Memory B cell (primary cell): ENCODE data around the gene CHCHD3.
A peak's percentile ranks its signal among the peaks of the same experiment; 100 is the strongest.

Source experiments
- ATAC-seq: fragments of 150-1000 bp; cut with Tn5 transposase; 2 replicates; pipeline ENCODE4 v1.10.0; 2021; ENCODE audit warnings: low read depth, mild to moderate bottlenecking, moderate library complexity
- DNase-seq, 2 donors: peaks; one replicate each; pipeline ENCODE4 v3.0.0; 2022; ENCODE audit warnings: low spot score in 2 of 2
- H3K27ac Mint-ChIP-seq: one replicate; pipeline ENCODE4 v1.8.0; 2022; ENCODE audit warnings: mild to moderate bottlenecking, moderate library complexity, mixed read lengths
- H3K27me3 Mint-ChIP-seq: one replicate; pipeline ENCODE4 v1.8.0; 2022; ENCODE audit warnings: mixed read lengths
- H3K36me3 Mint-ChIP-seq: one replicate; pipeline ENCODE4 v1.8.0; 2022; ENCODE audit warnings: mild to moderate bottlenecking, mixed read lengths
- H3K4me1 Mint-ChIP-seq: one replicate; pipeline ENCODE4 v1.8.0; 2022; ENCODE audit warnings: mixed read lengths
- H3K4me3 Mint-ChIP-seq: one replicate; pipeline ENCODE4 v1.8.0; 2022; ENCODE audit warnings: mild to moderate bottlenecking, moderate library complexity, mixed read lengths
- H3K9me3 Mint-ChIP-seq: one replicate; pipeline ENCODE4 v1.8.0; 2022; ENCODE audit warnings: mixed read lengths

The CHCHD3 gene

GRCh38 chr7:133102276-133103060, 20.6 kb upstream of the CHCHD3 start:
- peaks cover 4% of the 10 kb centered on the region for H3K27me3 Mint-ChIP-seq
- no peaks in the 10 kb centered on the region for H3K9me3 Mint-ChIP-seq
- no peak overlapping the region for H3K27ac Mint-ChIP-seq
- H3K36me3 Mint-ChIP-seq: peaks cover 1% of the 10 kb centered on the region
- no peaks in the 10 kb centered on the region for H3K4me1 Mint-ChIP-seq
- ATAC-seq: no peak
- no peak overlapping the region for H3K4me3 Mint-ChIP-seq
- no peak for DNase-seq

GRCh38 chr7:133099633-133100286, 17.9 kb upstream of the CHCHD3 start:
- no peaks in the 10 kb centered on the region for H3K9me3 Mint-ChIP-seq
- peaks cover 7% of the 10 kb centered on the region for H3K27me3 Mint-ChIP-seq
- no peak for DNase-seq
- H3K27ac Mint-ChIP-seq: no peak overlapping the region
- no peak for ATAC-seq
- H3K36me3 Mint-ChIP-seq: peaks cover 1% of the 10 kb centered on the region
- H3K4me3 Mint-ChIP-seq: no peak overlapping the region
- no peaks in the 10 kb centered on the region for H3K4me1 Mint-ChIP-seq

- Mint-ChIP-seq H3K4me1 (no peaks in the 10 kb centered on the region), H3K27me3 (peaks cover 7% of the 10 kb centered on the region), H3K9me3 (no peaks in the 10 kb centered on the region), H3K4me3 (no peak overlapping the region), H3K27ac (no peak overlapping the region), H3K36me3 (peaks cover 1% of the 10 kb centered on the region)
- ATAC-seq: no peak
- no peak for DNase-seq
Observed at GRCh38 chr7:133095119-133095671, 13.3 kb upstream of the CHCHD3 start.

GRCh38 chr7:133091943-133092464, 10.1 kb upstream of the CHCHD3 start:
- Mint-ChIP-seq H3K9me3 (no peaks in the 10 kb centered on the region), H3K4me1 (no peaks in the 10 kb centered on the region), H3K36me3 (no peaks in the 10 kb centered on the region), H3K4me3 (no peak overlapping the region), H3K27me3 (peaks cover 7% of the 10 kb centered on the region), H3K27ac (no peak overlapping the region)
- DNase-seq (no peak), ATAC-seq (no peak)

GRCh38 chr7:133082390-133082766, 488 bp upstream of the CHCHD3 start:
- DNase-seq: no peak
- no peak for ATAC-seq
- Mint-ChIP-seq H3K4me3 (peak overlapping the region; percentile 87), H3K9me3 (no peaks in the 10 kb centered on the region), H3K4me1 (peaks cover 13% of the 10 kb centered on the region), H3K27ac (peak overlapping the region; percentile 93), H3K27me3 (no peaks in the 10 kb centered on the region), H3K36me3 (peaks cover 9% of the 10 kb centered on the region)

- ATAC-seq: no peak
- DNase-seq: no peak
- H3K36me3 Mint-ChIP-seq: peaks cover 14% of the 10 kb centered on the region
- no peaks in the 10 kb centered on the region for H3K27me3 Mint-ChIP-seq
- H3K9me3 Mint-ChIP-seq: no peaks in the 10 kb centered on the region
- peak overlapping the region; percentile 93 for H3K27ac Mint-ChIP-seq
- H3K4me3 Mint-ChIP-seq: peak overlapping the region; percentile 87
- peaks cover 20% of the 10 kb centered on the region for H3K4me1 Mint-ChIP-seq
Observed at GRCh38 chr7:133081119-133081598, 731 bp downstream of the CHCHD3 start.

GRCh38 chr7:133079296-133079695, 2.6 kb downstream of the CHCHD3 start:
- H3K36me3 Mint-ChIP-seq: peaks cover 21% of the 10 kb centered on the region
- no peak for DNase-seq
- H3K4me1 Mint-ChIP-seq: peaks cover 30% of the 10 kb centered on the region
- no peaks in the 10 kb centered on the region for H3K27me3 Mint-ChIP-seq
- H3K4me3 Mint-ChIP-seq: no peak overlapping the region
- no peak overlapping the region for H3K27ac Mint-ChIP-seq
- no peaks in the 10 kb centered on the region for H3K9me3 Mint-ChIP-seq
- ATAC-seq: no peak

- H3K27me3 Mint-ChIP-seq: no peaks in the 10 kb centered on the region
- peaks cover 32% of the 10 kb centered on the region for H3K36me3 Mint-ChIP-seq
- H3K27ac Mint-ChIP-seq: no peak overlapping the region
- no peaks in the 10 kb centered on the region for H3K9me3 Mint-ChIP-seq
- ATAC-seq (no peak), DNase-seq (no peak)
- no peak overlapping the region for H3K4me3 Mint-ChIP-seq
- H3K4me1 Mint-ChIP-seq: peaks cover 42% of the 10 kb centered on the region
Observed at GRCh38 chr7:133077394-133077793, 4.5 kb downstream of the CHCHD3 start.

GRCh38 chr7:133076142-133076541, 5.7 kb downstream of the CHCHD3 start:
- no peak for ATAC-seq
- H3K27ac Mint-ChIP-seq: no peak overlapping the region
- H3K9me3 Mint-ChIP-seq: no peaks in the 10 kb centered on the region
- peaks cover 37% of the 10 kb centered on the region for H3K36me3 Mint-ChIP-seq
- no peaks in the 10 kb centered on the region for H3K27me3 Mint-ChIP-seq
- DNase-seq: no peak
- peaks cover 41% of the 10 kb centered on the region for H3K4me1 Mint-ChIP-seq
- H3K4me3 Mint-ChIP-seq: no peak overlapping the region

GRCh38 chr7:133071506-133071905, 10.4 kb downstream of the CHCHD3 start:
- peaks cover 52% of the 10 kb centered on the region for H3K36me3 Mint-ChIP-seq
- peaks cover 28% of the 10 kb centered on the region for H3K4me1 Mint-ChIP-seq
- H3K4me3 Mint-ChIP-seq: no peak overlapping the region
- H3K27me3 Mint-ChIP-seq: no peaks in the 10 kb centered on the region
- no peak for ATAC-seq
- no peaks in the 10 kb centered on the region for H3K9me3 Mint-ChIP-seq
- H3K27ac Mint-ChIP-seq: no peak overlapping the region
- no peak for DNase-seq

- no peak overlapping the region for H3K27ac Mint-ChIP-seq
- no peaks in the 10 kb centered on the region for H3K27me3 Mint-ChIP-seq
- no peak overlapping the region for H3K4me3 Mint-ChIP-seq
- no peak for ATAC-seq
- DNase-seq: no peak
- peaks cover 26% of the 10 kb centered on the region for H3K4me1 Mint-ChIP-seq
- no peaks in the 10 kb centered on the region for H3K9me3 Mint-ChIP-seq
- peaks cover 52% of the 10 kb centered on the region for H3K36me3 Mint-ChIP-seq
Observed at GRCh38 chr7:133070562-133070961, 11.3 kb downstream of the CHCHD3 start.

GRCh38 chr7:133065301-133065700, 16.6 kb downstream of the CHCHD3 start:
- no peak for DNase-seq
- H3K9me3 Mint-ChIP-seq: no peaks in the 10 kb centered on the region
- H3K4me1 Mint-ChIP-seq: peaks cover 23% of the 10 kb centered on the region
- peaks cover 46% of the 10 kb centered on the region for H3K36me3 Mint-ChIP-seq
- H3K27ac Mint-ChIP-seq: no peak overlapping the region
- H3K27me3 Mint-ChIP-seq: no peaks in the 10 kb centered on the region
- H3K4me3 Mint-ChIP-seq: no peak overlapping the region
- ATAC-seq: no peak

GRCh38 chr7:133064082-133064820, 17.6 kb downstream of the CHCHD3 start:
- Mint-ChIP-seq H3K27me3 (no peaks in the 10 kb centered on the region), H3K9me3 (no peaks in the 10 kb centered on the region), H3K4me1 (peaks cover 33% of the 10 kb centered on the region), H3K27ac (no peak overlapping the region), H3K4me3 (no peak overlapping the region), H3K36me3 (peaks cover 44% of the 10 kb centered on the region)
- ATAC-seq (no peak), DNase-seq (no peak)

GRCh38 chr7:133061792-133062191, 20.1 kb downstream of the CHCHD3 start:
- H3K9me3 Mint-ChIP-seq: no peaks in the 10 kb centered on the region

More at GRCh38 chr7:133061792-133062191, 20.1 kb downstream of the CHCHD3 start:
- H3K4me1 Mint-ChIP-seq: peaks cover 37% of the 10 kb centered on the region
- H3K36me3 Mint-ChIP-seq: peaks cover 31% of the 10 kb centered on the region
- no peak for ATAC-seq
- H3K27me3 Mint-ChIP-seq: no peaks in the 10 kb centered on the region
- H3K4me3 Mint-ChIP-seq: no peak overlapping the region
- no peak for DNase-seq
- H3K27ac Mint-ChIP-seq: no peak overlapping the region
